HG02571 (cell line): ENCODE measurements around the gene USP7.

ENCODE experiments used
- ATAC-seq: cut with Tn5 transposase; IDR thresholded peaks from one replicate; pipeline ENCODE4 v1.9.1; 2021; ENCODE audit warnings: mild to moderate bottlenecking, moderate library complexity; ENCODE audit not compliant: unreplicated experiment

The USP7 gene

GRCh38 chr16:8953064-8953463 lies 10.6 kb downstream of the USP7 start:
- ATAC-seq, result no peak

- ATAC-seq, result no peak
These were observed 11.4 kb downstream of the USP7 start for GRCh38 chr16:8952281-8952751.

- ATAC-seq, result no peak
These were observed 12.0 kb downstream of the USP7 start for GRCh38 chr16:8951447-8952280.

- no peak for ATAC-seq
These were observed 13.1 kb downstream of the USP7 start for GRCh38 chr16:8950580-8951077.

GRCh38 chr16:8949536-8950418 lies 13.9 kb downstream of the USP7 start:
- ATAC-seq, result no peak

- no peak for ATAC-seq
These were observed 14.9 kb downstream of the USP7 start for GRCh38 chr16:8948831-8949230.

GRCh38 chr16:8948069-8948593 lies 15.6 kb downstream of the USP7 start:
- no peak for ATAC-seq

GRCh38 chr16:8946544-8946943 lies 17.2 kb downstream of the USP7 start:
- ATAC-seq, result no peak

GRCh38 chr16:8945626-8946296 lies 17.9 kb downstream of the USP7 start:
- no peak for ATAC-seq

- peak; percentile 51 for ATAC-seq
These were observed 19.5 kb downstream of the USP7 start for GRCh38 chr16:8943966-8944759.

GRCh38 chr16:8943001-8943763 lies 20.5 kb downstream of the USP7 start:
- ATAC-seq, result no peak

GRCh38 chr16:8941718-8942344 lies 21.9 kb downstream of the USP7 start:
- no peak for ATAC-seq

- no peak for ATAC-seq
These were observed 25.9 kb downstream of the USP7 start for GRCh38 chr16:8937803-8938202.

GRCh38 chr16:8936421-8936820 lies 27.3 kb downstream of the USP7 start:
- ATAC-seq, result peak; percentile 68

- ATAC-seq, result peak; percentile 27
These were observed 27.7 kb downstream of the USP7 start for GRCh38 chr16:8935989-8936388.

GRCh38 chr16:8934601-8935000 lies 29.1 kb downstream of the USP7 start:
- ATAC-seq, result no peak

- no peak for ATAC-seq
These were observed 31.8 kb downstream of the USP7 start for GRCh38 chr16:8931859-8932258.

GRCh38 chr16:8929086-8929748 lies 34.5 kb downstream of the USP7 start:
- ATAC-seq, result no peak
